GM19452 (cell line): ENCODE measurements around the gene KRT28.
"Not testable (repeated sequence)": the region's sequence is repeated elsewhere in the genome, so short reads cannot be mapped to it uniquely, and the experiment has no call there.

Source experiments
- ATAC-seq: cut with Tn5 transposase; IDR thresholded peaks from one replicate; pipeline ENCODE4 v1.9.1; 2021; ENCODE audit not compliant: unreplicated experiment

KRT28 gene

DNA sequence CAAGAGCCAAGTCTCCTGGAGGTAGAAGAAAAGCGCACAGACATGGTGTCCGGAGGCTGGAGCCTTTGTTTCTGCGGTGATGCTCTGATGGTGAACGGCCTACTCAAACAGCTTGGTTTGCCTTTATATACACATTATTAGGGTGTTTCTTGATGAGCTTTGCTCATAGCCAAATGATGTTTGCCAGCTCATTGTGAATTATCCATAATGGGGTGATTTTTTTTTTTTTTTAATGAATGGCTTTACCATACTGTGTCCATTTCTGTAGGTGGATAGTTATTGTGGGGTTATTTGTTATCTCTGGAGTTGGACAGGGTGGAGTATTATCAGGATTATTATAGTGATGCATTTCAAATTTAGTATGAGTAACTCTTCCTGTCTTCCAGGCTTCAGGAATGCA is 17.3 kb downstream of the KRT28 start, which contains the start of gene KRT27:
KRT27 (minus strand) TSS at position 101 of the 400 bp plus-strand sequence; CDS start at position 44, 57 bp downstream.
- no peak for ATAC-seq

GRCh38 chr17:40779181-40779909 is 20.4 kb downstream of the KRT28 start:
- ATAC-seq, result no peak

DNA sequence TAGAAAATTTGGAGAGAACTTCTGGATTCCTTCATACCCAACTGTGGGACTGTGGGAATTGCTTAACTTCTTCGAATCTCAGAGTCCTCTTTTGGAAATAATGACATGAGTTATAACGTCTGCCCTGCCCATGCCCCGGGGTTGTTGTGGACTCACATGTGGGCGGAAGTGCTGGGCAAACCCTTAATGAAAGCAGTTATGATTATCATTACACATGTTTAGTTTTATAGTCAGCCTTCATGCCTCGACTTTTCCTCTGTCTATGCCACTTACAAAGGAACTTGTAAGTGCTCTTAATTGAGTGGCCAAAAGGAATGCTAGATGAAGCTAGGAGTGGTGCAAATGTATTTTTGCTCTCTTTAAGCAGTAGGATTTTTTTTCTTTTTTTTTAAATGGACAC is 21.3 kb downstream of the KRT28 start:
- no peak for ATAC-seq

DNA sequence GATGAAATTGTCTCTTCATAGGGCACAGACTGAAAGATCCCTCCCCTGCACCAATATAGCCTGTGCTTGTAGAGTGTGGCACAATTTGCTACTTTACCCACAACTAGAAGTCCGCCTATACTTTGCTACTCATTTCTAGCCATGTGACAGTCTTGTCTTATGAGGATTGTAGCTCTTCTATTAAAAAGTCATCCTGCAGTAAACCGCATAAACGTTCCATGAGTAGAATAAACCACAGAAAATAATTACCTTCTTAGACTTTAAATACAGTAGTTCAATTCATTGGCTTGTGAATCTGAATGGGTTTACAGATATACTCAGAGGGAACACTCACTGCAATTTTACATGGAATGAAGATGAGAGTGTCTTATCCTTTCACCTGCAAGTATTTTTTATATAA is 21.8 kb downstream of the KRT28 start:
- ATAC-seq, result no peak

DNA sequence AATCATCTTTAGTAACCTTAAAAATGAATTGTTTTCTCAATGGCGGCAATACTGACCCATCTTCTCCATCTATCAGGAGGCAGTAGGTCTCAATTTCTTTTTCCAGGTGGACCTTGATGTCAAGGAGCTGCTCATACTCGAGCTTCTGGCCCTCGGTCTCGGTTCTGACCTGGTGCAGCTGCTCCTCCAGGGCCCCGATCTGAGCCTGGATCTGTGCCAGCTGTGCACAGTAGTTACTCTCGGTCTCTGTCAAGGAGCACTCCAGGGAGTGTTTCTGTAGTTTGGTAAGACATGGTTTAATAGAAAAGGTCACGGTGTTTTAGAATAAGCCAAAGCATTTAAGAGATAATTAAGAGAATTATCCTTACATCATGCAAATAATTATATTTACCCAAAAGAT is 22.3 kb downstream of the KRT28 start:
- no peak for ATAC-seq

DNA sequence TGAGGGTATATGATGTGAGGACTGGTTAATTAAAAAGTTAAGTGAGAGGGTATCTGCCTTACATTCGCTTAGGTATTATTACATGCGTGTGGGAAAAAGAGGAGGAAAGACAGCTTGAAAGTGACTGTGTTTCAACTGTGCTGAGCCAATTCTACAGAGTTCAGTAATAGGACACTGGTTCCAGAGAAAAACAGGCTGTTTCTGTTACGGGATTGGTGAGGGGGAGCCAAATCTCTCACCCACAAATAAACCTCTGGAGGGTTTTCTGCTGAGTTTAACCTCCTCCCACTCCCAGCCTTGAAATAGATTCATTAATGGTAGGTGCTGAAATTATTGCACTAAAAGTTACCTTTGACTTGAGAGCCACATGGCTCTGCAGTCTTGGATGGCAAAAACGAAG is 23.8 kb downstream of the KRT28 start:
- no peak for ATAC-seq

DNA sequence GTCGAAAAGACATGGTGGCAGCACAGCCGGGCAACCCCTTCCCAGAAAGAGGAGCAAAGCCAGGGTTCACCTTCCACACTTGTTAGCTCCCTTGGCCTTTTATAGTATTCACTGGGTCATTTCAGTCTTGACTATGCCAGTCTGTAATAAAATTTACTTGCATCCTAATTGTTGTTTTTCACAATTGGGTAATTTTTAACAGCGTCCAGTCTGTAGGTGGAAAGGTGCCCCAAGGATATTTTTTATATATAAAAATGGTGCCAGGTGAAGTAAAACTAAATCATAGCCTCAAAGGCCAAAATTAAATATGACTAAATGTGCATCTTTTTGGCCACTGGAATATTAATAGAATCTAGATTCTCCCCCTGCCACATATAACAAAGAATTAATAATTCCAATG is 27.7 kb downstream of the KRT28 start, which contains the start of gene KRT26:
KRT26 (minus strand) TSS at position 101 of the 400 bp plus-strand sequence; CDS start at position 13, 88 bp downstream.
- no peak for ATAC-seq

DNA sequence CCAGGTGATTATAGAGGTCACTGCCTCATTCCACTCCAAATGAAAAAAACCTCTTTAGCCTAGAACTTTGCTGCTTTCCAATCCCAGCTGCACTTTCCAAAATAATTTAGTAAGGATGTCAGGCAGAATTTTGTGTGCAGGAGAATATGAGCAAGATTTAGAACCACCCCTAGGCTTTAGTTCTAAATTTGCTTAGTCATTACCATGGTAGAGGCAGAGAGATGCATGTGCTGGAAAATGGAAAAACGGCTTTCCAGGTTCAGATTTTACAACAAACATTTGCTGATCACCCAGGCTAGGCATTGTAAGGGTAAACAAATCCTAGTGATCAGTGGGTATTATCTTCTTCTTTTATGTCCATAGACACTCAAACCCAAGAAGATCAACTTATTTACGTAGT is 34.1 kb downstream of the KRT28 start:
- ATAC-seq, result no peak

GRCh38 chr17:40763752-40764151 is 36.0 kb downstream of the KRT28 start:
- ATAC-seq, result no peak

DNA sequence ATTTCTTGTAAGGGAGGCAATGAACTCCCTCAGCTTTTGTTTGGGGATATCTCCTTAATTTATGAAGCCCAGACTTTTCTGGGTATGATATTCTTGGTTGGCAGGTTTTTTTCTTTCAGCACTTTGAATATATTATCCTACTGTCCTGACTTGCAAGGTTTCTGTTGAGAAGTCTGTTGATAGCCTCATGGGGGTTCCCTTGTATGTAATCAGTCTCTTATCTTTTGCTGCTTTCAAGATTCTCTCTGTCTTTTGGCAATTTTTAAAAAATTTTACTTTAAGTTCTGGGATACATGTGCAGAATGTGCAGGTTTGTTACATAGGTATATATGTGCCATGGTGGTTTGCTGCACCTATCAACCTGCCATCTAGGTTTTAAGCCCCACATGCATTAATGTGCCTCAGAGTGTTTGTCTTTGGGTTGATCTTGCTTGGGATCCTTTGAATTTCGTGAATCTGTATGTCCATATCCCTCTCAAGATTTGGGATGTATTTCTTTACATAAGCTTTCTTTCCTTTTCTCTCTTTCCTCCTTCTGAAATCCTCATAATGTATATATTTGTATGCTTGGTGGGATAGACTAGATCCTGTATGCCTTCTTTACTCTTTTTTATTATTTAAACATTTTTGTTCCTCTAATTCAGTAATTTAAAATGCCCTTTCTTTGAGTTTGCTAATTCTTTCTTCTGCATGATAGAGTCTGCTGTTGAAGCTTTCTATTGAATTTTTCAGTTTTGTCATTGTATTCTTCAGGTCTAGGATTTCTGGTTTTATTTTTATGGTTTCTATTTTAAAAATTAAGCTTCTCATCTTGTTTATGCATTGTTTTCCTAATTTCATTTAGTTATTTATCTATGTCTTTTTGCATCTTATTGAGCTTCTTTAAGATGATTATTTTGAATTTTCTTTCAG is 39.4 kb downstream of the KRT28 start:
- ATAC-seq, result no peak

DNA sequence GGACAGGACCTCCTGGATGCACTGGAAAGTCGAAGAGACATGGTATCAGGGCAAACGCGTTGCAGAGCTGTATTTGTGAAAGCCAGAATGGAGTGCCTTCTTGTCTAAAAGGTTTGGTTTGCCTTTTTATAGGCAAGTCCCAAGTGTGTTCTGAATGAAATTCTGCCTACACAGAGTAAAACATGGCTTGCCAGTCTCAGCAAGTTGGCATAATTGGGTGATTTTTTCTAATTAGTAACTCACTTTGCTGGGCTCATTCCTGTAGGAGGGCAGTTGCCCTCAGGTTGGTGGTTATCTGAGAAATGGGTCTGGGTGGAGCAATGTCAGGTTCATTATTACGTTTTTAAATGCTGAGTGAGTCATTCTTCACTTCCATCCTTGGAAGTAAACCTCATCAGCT is 44.5 kb downstream of the KRT28 start, which contains the start of gene KRT25:
KRT25 (minus strand) TSS at position 101 of the 400 bp plus-strand sequence; CDS start at position 41, 60 bp downstream.
- no peak for ATAC-seq

DNA sequence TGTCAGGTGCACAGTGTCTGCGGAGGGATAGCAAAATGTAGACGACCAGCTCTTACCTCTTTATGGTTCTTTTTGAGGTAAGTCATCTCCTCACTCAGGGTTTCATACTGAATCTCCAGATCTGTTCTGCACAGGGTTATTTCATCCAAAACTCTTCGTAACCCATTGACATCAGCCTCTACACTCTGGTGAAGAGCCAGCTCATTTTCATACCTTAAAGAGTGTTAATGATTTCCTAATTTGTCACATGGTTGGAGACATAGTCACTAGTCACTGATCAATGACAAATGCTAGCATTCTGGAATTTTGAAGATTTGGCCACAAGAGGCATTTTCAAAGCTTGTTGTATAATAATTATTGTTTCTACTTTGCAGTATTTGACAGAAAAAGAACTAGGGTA is 46.0 kb downstream of the KRT28 start:
- ATAC-seq, result no peak

- ATAC-seq, result no peak
Observed at GRCh38 chr17:40751065-40751464, 48.7 kb downstream of the KRT28 start.

DNA sequence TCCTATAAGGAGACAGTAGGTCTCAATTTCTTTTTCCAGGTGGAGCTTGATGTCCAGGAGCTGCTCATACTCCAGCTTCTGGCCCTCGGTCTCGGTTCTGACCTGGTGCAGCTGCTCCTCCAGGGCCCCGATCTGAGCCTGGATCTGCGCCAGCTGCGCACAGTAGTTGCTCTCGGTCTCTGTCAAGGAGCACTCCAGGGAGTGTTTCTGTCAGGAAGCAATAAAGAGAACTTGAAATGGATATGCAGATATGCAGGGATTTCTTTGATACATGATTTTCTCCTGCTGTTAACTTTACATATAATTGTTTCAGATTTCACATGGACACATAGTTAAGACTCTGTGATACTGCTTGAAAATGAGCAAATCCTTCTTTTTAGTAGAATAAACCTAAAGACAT is 49.4 kb downstream of the KRT28 start:
- ATAC-seq, result no peak

- not testable (repeated sequence) for ATAC-seq
Observed at GRCh38 chr17:40748666-40749065, 51.1 kb downstream of the KRT28 start.
